Astrocyte (in vitro differentiated cells and primary cell): ENCODE data around the gene ANKMY2.

Experiments
- EZH2 ChIP-seq: IDR thresholded peaks from 2 replicates; pipeline ENCODE4 v1.6.1; 2012; ENCODE audit warnings: mild to moderate bottlenecking, low read length, inconsistent platforms; ENCODE audit not compliant: insufficient read depth
- TF ChIP-seq, protein P1 (sequence below): IDR thresholded peaks from 2 replicates; pipeline ENCODE4 v1.5.1; 2011; ENCODE audit warnings: low read depth, mild to moderate bottlenecking, inconsistent platforms, low read length, moderate library complexity; ENCODE audit not compliant: insufficient read depth

DNA sequence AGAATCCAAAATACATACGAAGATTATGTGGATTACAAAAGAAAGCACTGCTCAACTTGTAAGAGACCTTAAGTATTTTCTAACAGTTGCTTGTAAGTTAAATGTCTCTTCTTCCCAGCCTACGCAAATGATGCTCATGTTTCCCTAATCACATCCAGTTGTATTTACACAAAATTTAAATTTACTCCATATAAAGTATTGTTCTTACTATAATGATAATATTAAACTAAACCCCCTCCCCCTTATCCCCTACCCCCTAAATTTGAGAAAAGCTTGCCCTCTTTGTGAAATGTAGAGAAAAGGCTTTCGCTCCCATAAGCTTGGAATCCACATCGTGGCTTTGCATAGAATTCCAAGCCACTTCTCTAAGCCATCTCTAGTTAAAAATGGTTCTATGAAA, 29.4 kb downstream of the ANKMY2 start:
- TF ChIP-seq, protein P1, sequence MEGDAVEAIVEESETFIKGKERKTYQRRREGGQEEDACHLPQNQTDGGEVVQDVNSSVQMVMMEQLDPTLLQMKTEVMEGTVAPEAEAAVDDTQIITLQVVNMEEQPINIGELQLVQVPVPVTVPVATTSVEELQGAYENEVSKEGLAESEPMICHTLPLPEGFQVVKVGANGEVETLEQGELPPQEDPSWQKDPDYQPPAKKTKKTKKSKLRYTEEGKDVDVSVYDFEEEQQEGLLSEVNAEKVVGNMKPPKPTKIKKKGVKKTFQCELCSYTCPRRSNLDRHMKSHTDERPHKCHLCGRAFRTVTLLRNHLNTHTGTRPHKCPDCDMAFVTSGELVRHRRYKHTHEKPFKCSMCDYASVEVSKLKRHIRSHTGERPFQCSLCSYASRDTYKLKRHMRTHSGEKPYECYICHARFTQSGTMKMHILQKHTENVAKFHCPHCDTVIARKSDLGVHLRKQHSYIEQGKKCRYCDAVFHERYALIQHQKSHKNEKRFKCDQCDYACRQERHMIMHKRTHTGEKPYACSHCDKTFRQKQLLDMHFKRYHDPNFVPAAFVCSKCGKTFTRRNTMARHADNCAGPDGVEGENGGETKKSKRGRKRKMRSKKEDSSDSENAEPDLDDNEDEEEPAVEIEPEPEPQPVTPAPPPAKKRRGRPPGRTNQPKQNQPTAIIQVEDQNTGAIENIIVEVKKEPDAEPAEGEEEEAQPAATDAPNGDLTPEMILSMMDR, result no peak
- TF ChIP-seq EZH2, result no peak
